Trophoblast cell (in vitro differentiated cells and primary cell): ENCODE measurements around the gene PPDPF.

Experiments used
- DNase-seq, 2 donors: peaks; one replicate each; pipeline ENCODE4 v3.0.0-alpha.2; 2016
- H2AFZ ChIP-seq: 2 replicates; pipeline ENCODE4 v1.6.1; 2013; ENCODE audit warnings: low read length, moderate library complexity, mild to moderate bottlenecking; ENCODE audit not compliant: insufficient read depth, poor library complexity
- H2AK5ac ChIP-seq: 2 replicates; pipeline ENCODE4 v1.6.1; 2013; ENCODE audit warnings: mild to moderate bottlenecking, low read length
- H2BK120ac ChIP-seq: 2 replicates; pipeline ENCODE4 v1.6.1; 2013; ENCODE audit warnings: low read length, mild to moderate bottlenecking, moderate library complexity; ENCODE audit not compliant: insufficient read depth, poor library complexity
- H2BK12ac ChIP-seq: 2 replicates; pipeline ENCODE4 v1.6.1; 2013; ENCODE audit warnings: mild to moderate bottlenecking, low read length, moderate library complexity
- H2BK5ac ChIP-seq: 2 replicates; pipeline ENCODE4 v1.6.1; 2013; ENCODE audit warnings: low read length, low read depth, moderate library complexity, mild to moderate bottlenecking; ENCODE audit not compliant: poor library complexity
- H3K14ac ChIP-seq: 2 replicates; pipeline ENCODE4 v1.6.1; 2013; ENCODE audit warnings: mild to moderate bottlenecking, low read length
- H3K18ac ChIP-seq: 2 replicates; pipeline ENCODE4 v1.6.1; 2013; ENCODE audit warnings: mild to moderate bottlenecking, low read length
- H3K23ac ChIP-seq: 2 replicates; pipeline ENCODE4 v1.6.1; 2013; ENCODE audit warnings: low read length
- H3K27ac ChIP-seq: 2 replicates; pipeline ENCODE4 v1.5.1; 2013; ENCODE audit warnings: low read depth, mild to moderate bottlenecking, inconsistent platforms, low read length, moderate library complexity
- H3K27me3 ChIP-seq: 2 replicates; pipeline ENCODE4 v1.6.1; 2013; ENCODE audit warnings: inconsistent platforms, mild to moderate bottlenecking, low read length, moderate library complexity; ENCODE audit not compliant: insufficient read depth
- H3K36me3 ChIP-seq, 2 experiments: 1 replicate in 1 of 2; 2 replicates in 1 of 2; pipeline ENCODE4 v1.6.1; 2013; ENCODE audit warnings: low read length in 2 of 2, mild to moderate bottlenecking in 2 of 2, moderate library complexity in 1 of 2; ENCODE audit not compliant: insufficient read depth in 2 of 2, control insufficient read depth in 1 of 2
- H3K4ac ChIP-seq: 2 replicates; pipeline ENCODE4 v1.6.1; 2013; ENCODE audit warnings: low read depth, mild to moderate bottlenecking, low read length, moderate library complexity
- H3K4me1 ChIP-seq, 2 experiments: 1 replicate in 1 of 2; 2 replicates in 1 of 2; pipeline ENCODE4 v1.6.1; 2013; ENCODE audit warnings: low read length in 2 of 2, mild to moderate bottlenecking in 2 of 2, moderate library complexity in 1 of 2; ENCODE audit not compliant: insufficient read depth in 2 of 2, control insufficient read depth in 1 of 2
- H3K4me2 ChIP-seq: 2 replicates; pipeline ENCODE4 v1.6.1; 2013; ENCODE audit warnings: inconsistent platforms, mild to moderate bottlenecking, low read length, moderate library complexity
- H3K4me3 ChIP-seq: 2 replicates; pipeline ENCODE4 v1.5.1; 2013; ENCODE audit warnings: mild to moderate bottlenecking, low read depth, low read length, inconsistent platforms
- H3K79me1 ChIP-seq: one replicate; pipeline ENCODE4 v1.6.1; 2013; ENCODE audit warnings: low read length
- H3K79me2 ChIP-seq: 2 replicates; pipeline ENCODE4 v1.6.1; 2013; ENCODE audit warnings: low read length, mild to moderate bottlenecking; ENCODE audit not compliant: control insufficient read depth, insufficient read depth, poor library complexity
- H3K9ac ChIP-seq: 2 replicates; pipeline ENCODE4 v1.6.1; 2013; ENCODE audit warnings: mild to moderate bottlenecking, low read length
- H3K9me3 ChIP-seq: 2 replicates; pipeline ENCODE4 v1.6.1; 2013; ENCODE audit warnings: low read depth, mild to moderate bottlenecking, control low read depth, inconsistent platforms, low read length; ENCODE audit not compliant: insufficient read depth
- H4K12ac ChIP-seq: 2 replicates; pipeline ENCODE4 v1.6.1; 2013; ENCODE audit warnings: low read depth, mild to moderate bottlenecking, low read length, moderate library complexity
- H4K8ac ChIP-seq: 2 replicates; pipeline ENCODE4 v1.6.1; 2013; ENCODE audit warnings: low read depth, mild to moderate bottlenecking, low read length, moderate library complexity
- H4K91ac ChIP-seq: one replicate; pipeline ENCODE4 v1.6.1; 2013; ENCODE audit warnings: low read depth, mild to moderate bottlenecking, low read length, moderate library complexity
- WGBS: extraction: QIAGEN DNeasy Blood & Tissue Kit; methylation state at CpG from one replicate; pipeline ENCODE4 v1.1.7; 2013; ENCODE audit warnings: missing lambda C conversion rate; ENCODE audit not compliant: insufficient read length, insufficient coverage; ENCODE audit errors: extremely low coverage; 5-methylcytosine and 5-hydroxymethylcytosine counted together

PPDPF gene

DNA sequence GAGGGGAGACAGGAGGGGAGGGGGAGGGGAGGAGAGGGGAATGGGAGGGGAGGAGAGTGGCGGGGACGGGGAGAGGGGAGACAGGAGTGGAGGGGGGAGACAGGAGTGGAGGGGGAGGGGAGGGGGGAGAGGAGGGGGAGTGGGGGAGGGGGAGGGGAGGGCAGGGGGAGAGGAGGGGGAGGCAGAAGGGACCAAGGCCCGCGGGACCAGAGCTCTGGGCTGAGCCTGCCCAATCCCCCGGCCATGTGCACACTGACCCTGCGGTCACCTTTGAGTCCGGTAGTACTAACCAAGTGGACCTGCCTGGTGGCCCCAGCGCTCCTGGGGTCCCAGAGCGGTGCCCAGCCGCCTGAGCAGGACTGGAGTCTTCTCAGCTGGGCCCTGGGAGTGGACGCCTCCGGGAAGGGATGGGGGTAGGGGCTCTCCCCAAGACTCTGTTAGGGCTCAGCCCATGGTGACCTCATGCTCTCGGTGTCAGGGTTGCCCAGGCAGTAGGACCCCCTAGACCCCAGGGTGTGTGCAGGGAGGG lies 47.6 kb upstream of the PPDPF start:
- Histone ChIP-seq H2BK120ac (no peak overlapping the region), H3K79me2 (no peaks in the 10 kb centered on the region), H3K23ac (no peak overlapping the region), H4K91ac (no peak overlapping the region), H3K79me1 (no peaks in the 10 kb centered on the region), H4K12ac (no peak overlapping the region), H3K36me3 (no peaks in the 10 kb centered on the region), H3K27ac (no peak overlapping the region), H3K4me2 (no peak overlapping the region), H2BK12ac (no peak overlapping the region), H2BK5ac (no peak overlapping the region), H3K9me3 (peaks cover 1% of the 10 kb centered on the region), H3K27me3 (peaks cover 24% of the 10 kb centered on the region), H4K8ac (no peak overlapping the region), H3K4me1 (peaks cover 5% of the 10 kb centered on the region in 2 experiments), H3K18ac (no peak overlapping the region), H3K9ac (no peak overlapping the region), H2AFZ (no peak overlapping the region), H3K4me3 (no peak overlapping the region), H3K4ac (no peak overlapping the region), H2AK5ac (no peak overlapping the region), H3K14ac (no peak overlapping the region)
- no peak for DNase-seq
- WGBS, result no CpG with 5 or more reads among the region's 13 CpGs

DNA sequence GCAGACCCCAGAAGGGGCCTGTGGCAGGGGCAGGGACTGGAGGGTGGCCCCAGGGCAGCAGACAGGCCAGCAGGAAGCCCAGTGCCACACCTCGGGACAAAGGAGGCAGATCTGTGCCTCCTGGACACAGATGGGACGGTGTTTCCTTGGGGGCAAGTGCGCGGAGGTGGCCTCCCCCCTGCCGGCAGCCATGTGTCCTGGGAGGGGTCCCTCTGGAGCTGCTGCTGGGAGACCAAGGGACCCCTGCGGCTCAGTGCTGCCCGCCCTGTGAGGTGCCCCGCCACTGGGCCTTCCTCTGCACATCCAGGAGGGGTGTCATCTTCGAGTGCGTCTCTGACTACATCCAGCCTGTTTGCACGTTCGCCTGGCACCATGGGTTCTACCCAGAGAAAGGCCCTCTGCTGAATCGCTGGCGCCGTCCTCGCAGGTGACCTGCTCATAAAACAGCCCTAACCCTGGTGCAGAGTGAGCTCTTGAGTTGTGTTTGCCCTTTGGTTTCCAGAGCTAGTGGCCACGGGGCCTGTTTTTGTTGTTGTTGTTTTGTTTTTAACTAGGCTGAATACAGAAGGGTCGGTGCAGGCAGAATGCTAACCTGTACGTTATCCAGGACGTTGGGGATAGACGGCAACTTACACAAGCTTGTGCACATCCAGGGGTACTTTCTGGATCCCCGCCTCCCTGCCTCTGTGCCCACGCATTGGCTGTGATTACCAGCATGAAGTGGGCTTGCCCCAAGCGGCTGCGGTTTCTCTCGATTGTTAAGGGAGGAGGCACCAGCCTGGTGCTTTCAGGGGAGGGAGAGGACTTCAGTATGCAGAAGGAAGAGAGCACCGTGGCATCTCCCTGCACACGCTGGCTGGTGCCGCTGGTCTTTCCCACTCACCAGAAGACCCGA lies 46.8 kb upstream of the PPDPF start:
- Histone ChIP-seq H3K4ac (no peak overlapping the region), H2BK120ac (no peak overlapping the region), H3K79me1 (no peaks in the 10 kb centered on the region), H3K23ac (no peak overlapping the region), H4K12ac (no peak overlapping the region), H3K27me3 (peaks cover 24% of the 10 kb centered on the region), H4K8ac (no peak overlapping the region), H4K91ac (no peak overlapping the region), H3K36me3 (no peaks in the 10 kb centered on the region), H3K27ac (no peak overlapping the region), H3K79me2 (no peaks in the 10 kb centered on the region), H3K18ac (no peak overlapping the region), H3K4me1 (peaks cover 5% of the 10 kb centered on the region in 2 experiments), H2BK12ac (no peak overlapping the region), H2BK5ac (no peak overlapping the region), H3K4me2 (no peak overlapping the region), H3K14ac (no peak overlapping the region), H3K4me3 (no peak overlapping the region), H3K9me3 (peaks cover 1% of the 10 kb centered on the region), H3K9ac (no peak overlapping the region), H2AK5ac (no peak overlapping the region), H2AFZ (no peak overlapping the region)
- WGBS, result no CpG with 5 or more reads among the region's 30 CpGs
- no peak for DNase-seq

DNA sequence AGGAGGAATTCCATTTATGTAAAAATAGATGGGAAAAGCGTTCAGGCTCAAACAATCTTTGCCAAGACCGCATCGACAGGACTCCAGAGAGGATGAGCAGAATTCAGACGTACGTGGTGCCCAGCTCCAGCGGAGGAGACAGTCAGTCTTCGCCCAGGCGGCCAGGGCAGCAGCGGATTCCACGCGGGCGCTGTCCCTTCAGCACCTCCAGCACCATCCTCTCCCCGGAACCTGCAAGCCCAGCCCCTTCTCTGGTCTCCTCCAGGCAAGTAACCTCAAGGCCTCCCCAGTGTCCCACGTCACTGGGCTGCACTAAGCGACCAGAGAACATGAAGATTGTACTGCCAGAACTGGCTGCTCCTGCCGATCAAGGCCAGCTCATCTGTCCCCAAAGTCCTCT lies 45.4 kb upstream of the PPDPF start:
- H3K9ac ChIP-seq, result no peak overlapping the region
- H3K4ac ChIP-seq, result no peak overlapping the region
- WGBS, result no CpG with 5 or more reads among the region's 16 CpGs
- peaks cover 5% of the 10 kb centered on the region in 2 experiments for H3K4me1 ChIP-seq
- no peak overlapping the region for H3K18ac ChIP-seq
- H3K27me3 ChIP-seq, result peaks cover 23% of the 10 kb centered on the region
- no peak overlapping the region for H2AFZ ChIP-seq
- no peak overlapping the region for H3K14ac ChIP-seq
- H2BK5ac ChIP-seq, result no peak overlapping the region
- H3K9me3 ChIP-seq, result peaks cover 1% of the 10 kb centered on the region
- H3K79me2 ChIP-seq, result no peaks in the 10 kb centered on the region
- H3K79me1 ChIP-seq, result no peaks in the 10 kb centered on the region
- H4K91ac ChIP-seq, result no peak overlapping the region
- no peak overlapping the region for H2AK5ac ChIP-seq
- H3K4me2 ChIP-seq, result no peak overlapping the region
- H4K8ac ChIP-seq, result no peak overlapping the region
- no peak overlapping the region for H3K27ac ChIP-seq
- DNase-seq, result peak; percentile 5 to 11
- H3K36me3 ChIP-seq, result no peaks in the 10 kb centered on the region
- H2BK120ac ChIP-seq, result no peak overlapping the region
- no peak overlapping the region for H4K12ac ChIP-seq
- no peak overlapping the region for H3K4me3 ChIP-seq
- no peak overlapping the region for H3K23ac ChIP-seq
- H2BK12ac ChIP-seq, result no peak overlapping the region

- Histone ChIP-seq H2AK5ac (no peak overlapping the region), H3K27me3 (peaks cover 4% of the 10 kb centered on the region), H3K79me1 (no peaks in the 10 kb centered on the region), H3K9me3 (peaks cover 1% of the 10 kb centered on the region), H3K36me3 (no peaks in the 10 kb centered on the region), H3K4ac (no peak overlapping the region), H2AFZ (no peak overlapping the region), H3K4me1 (peaks cover 2% of the 10 kb centered on the region in 2 experiments), H4K91ac (no peak overlapping the region), H3K79me2 (no peaks in the 10 kb centered on the region), H3K4me2 (no peak overlapping the region), H3K18ac (no peak overlapping the region), H2BK5ac (no peak overlapping the region), H3K23ac (no peak overlapping the region), H3K27ac (no peak overlapping the region), H3K4me3 (no peak overlapping the region), H2BK120ac (no peak overlapping the region), H3K9ac (no peak overlapping the region), H4K8ac (no peak overlapping the region), H3K14ac (no peak overlapping the region), H4K12ac (no peak overlapping the region), H2BK12ac (no peak overlapping the region)
- DNase-seq, result no peak
- no CpG with 5 or more reads among the region's 21 CpGs for WGBS
These were observed 43.4 kb upstream of the PPDPF start for GRCh38 chr20:63477061-63477616.
